Caco-2 (cell line): ENCODE results near the gene ZNF302. TPM values are rescaled to one million over a fixed set of nuclear protein-coding genes. Genes with fewer than 3 reads are reported as not detected.
A peak's percentile ranks its signal among the peaks of the same experiment; 100 is the strongest.

Experiments
- BruUV-seq: library from RNA; stranded (reverse); fragments of 400-500 nt; replicated peaks from 2 replicates; lab custom pipeline; 2021; lab: Mats Ljungman, UMichigan
- CTCF ChIA-PET: fragments of 300-600 bp; sonication (Branson Sonifier 250); formaldehyde crosslinking; loops from one replicate; lab custom pipeline; 2022; ENCODE audit warnings: antibody characterized with exemption; lab: Charles Lee
- POLR2A ChIA-PET: fragments of 300-600 bp; sonication (Branson Sonifier 250); formaldehyde crosslinking; loops from one replicate; lab custom pipeline; 2022; ENCODE audit warnings: antibody characterized with exemption; lab: Charles Lee
- DNase-seq, 2 experiments: peaks; one replicate each; pipeline versions ENCODE4 v3.0.0 to v3.0.0-alpha.2; 2020 to 2022
- H3K27me3 ChIP-seq: replicated peaks from 2 replicates; pipeline ENCODE4 v1.6.0; 2011; ENCODE audit warnings: low read length; ENCODE audit not compliant: control insufficient read depth, insufficient read depth
- H3K36me3 ChIP-seq: 2 replicates; pipeline ENCODE4 v1.5.1; 2011; ENCODE audit warnings: low read length; ENCODE audit not compliant: control insufficient read depth, insufficient read depth
- H3K4me1 ChIP-seq: fragments of 250-450 bp; sonication (Bioruptor Pico); 2 replicates; pipeline ENCODE4 v1.5.1; 2020; ENCODE audit warnings: mild to moderate bottlenecking
- H3K4me3 ChIP-seq: 2 replicates; pipeline ENCODE4 v1.5.1; 2011; ENCODE audit warnings: low read depth, mild to moderate bottlenecking, control low read depth, low read length
- H3K9me3 ChIP-seq: fragments of 250-450 bp; sonication (Bioruptor Pico); 2 replicates; pipeline ENCODE4 v1.5.1; 2020; ENCODE audit warnings: mild to moderate bottlenecking, moderate library complexity
- H3K27ac Mint-ChIP-seq: one replicate; pipeline ENCODE4 v1.8.0; 2022; ENCODE audit warnings: mixed read lengths; ENCODE audit not compliant: unreplicated experiment
- H3K27me3 Mint-ChIP-seq: one replicate; pipeline ENCODE4 v1.8.0; 2022; ENCODE audit warnings: mixed read lengths; ENCODE audit not compliant: insufficient read depth, unreplicated experiment
- H3K36me3 Mint-ChIP-seq: one replicate; pipeline ENCODE4 v1.8.0; 2022; ENCODE audit warnings: mild to moderate bottlenecking, mixed read lengths; ENCODE audit not compliant: insufficient read depth, unreplicated experiment
- H3K4me1 Mint-ChIP-seq: one replicate; pipeline ENCODE4 v1.8.0; 2022; ENCODE audit warnings: low read depth, mixed read lengths; ENCODE audit not compliant: unreplicated experiment
- H3K4me3 Mint-ChIP-seq: one replicate; pipeline ENCODE4 v1.8.0; 2022; ENCODE audit warnings: mild to moderate bottlenecking, moderate library complexity, mixed read lengths; ENCODE audit not compliant: unreplicated experiment
- H3K9me3 Mint-ChIP-seq: one replicate; pipeline ENCODE4 v1.8.0; 2022; ENCODE audit warnings: mixed read lengths; ENCODE audit not compliant: unreplicated experiment
- intact Hi-C: fragments of 100-400 bp; cut with micrococcal nuclease; formaldehyde crosslinking; loops from one replicate; pipeline ENCODE4 v1.10.0; 2022; ENCODE audit not compliant: unreplicated experiment
- total RNA-seq: library from RNA; stranded (reverse); gene quantifications from 2 replicates; pipeline ENCODE4 v1.2.3, GENCODE V29; 2022
- TF ChIP-seq, protein P1 (sequence below), 2 experiments: fragments of 200-600 bp in 1 of 2; IDR thresholded peaks; 1 replicate in 1 of 2; 2 replicates in 1 of 2; pipeline versions ENCODE4 v1.5.1 to v1.8.0; 2011 to 2022; ENCODE audit warnings: antibody characterized with exemption in 1 of 2, control low read depth in 1 of 2, inconsistent platforms in 1 of 2, low read depth in 1 of 2, low read length in 1 of 2, mild to moderate bottlenecking in 1 of 2, moderate library complexity in 1 of 2; ENCODE audit not compliant: insufficient read depth in 1 of 2, severe bottlenecking in 1 of 2, unreplicated experiment in 1 of 2

ZNF302 gene
- total RNA-seq, 1 experiment from 2014 or later: 30.1 TPM

DNA sequence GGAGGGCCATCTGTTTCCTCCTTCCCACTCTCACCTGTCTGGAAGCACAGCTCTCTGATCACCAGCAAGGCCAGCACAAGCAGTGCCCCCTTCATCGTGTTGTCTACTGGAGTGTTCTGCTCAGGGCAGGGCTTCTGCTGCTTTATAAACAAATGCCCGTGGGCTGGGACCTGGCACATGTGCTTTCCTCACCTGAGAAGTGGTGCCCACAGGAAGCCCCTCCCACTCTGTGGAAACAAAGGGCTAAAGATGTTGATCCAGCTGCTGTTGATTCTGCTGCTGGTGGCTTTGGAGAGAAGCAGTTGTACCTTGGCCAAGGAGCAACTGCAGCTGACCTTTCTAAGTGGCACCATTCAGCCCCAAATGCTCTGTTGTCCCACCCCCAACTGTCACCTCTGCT, 30.2 kb downstream of the ZNF302 start:
- no peaks in the 10 kb centered on the region for H3K4me1 ChIP-seq
- no peaks in the 10 kb centered on the region for H3K36me3 ChIP-seq
- peaks cover 4% of the 10 kb centered on the region for H3K36me3 Mint-ChIP-seq
- no peak overlapping the region for H3K27ac Mint-ChIP-seq
- CTCF ChIA-PET: no interaction called here
- BruUV-seq: no TSS peak
- DNase-seq: no peak
- peaks cover 15% of the 10 kb centered on the region for H3K9me3 ChIP-seq
- TF ChIP-seq, protein P1, sequence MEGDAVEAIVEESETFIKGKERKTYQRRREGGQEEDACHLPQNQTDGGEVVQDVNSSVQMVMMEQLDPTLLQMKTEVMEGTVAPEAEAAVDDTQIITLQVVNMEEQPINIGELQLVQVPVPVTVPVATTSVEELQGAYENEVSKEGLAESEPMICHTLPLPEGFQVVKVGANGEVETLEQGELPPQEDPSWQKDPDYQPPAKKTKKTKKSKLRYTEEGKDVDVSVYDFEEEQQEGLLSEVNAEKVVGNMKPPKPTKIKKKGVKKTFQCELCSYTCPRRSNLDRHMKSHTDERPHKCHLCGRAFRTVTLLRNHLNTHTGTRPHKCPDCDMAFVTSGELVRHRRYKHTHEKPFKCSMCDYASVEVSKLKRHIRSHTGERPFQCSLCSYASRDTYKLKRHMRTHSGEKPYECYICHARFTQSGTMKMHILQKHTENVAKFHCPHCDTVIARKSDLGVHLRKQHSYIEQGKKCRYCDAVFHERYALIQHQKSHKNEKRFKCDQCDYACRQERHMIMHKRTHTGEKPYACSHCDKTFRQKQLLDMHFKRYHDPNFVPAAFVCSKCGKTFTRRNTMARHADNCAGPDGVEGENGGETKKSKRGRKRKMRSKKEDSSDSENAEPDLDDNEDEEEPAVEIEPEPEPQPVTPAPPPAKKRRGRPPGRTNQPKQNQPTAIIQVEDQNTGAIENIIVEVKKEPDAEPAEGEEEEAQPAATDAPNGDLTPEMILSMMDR (IDR thresholded peaks at IDR 0.05; ENCODE audit: insufficient read depth in 1 of 2, low read depth in 1 of 2, low read length in 1 of 2, severe bottlenecking in 1 of 2, unreplicated experiment in 1 of 2): no peak
- intact Hi-C loops: no loop called here
- no peaks in the 10 kb centered on the region for H3K4me1 Mint-ChIP-seq
- H3K4me3 ChIP-seq: no peak overlapping the region
- POLR2A ChIA-PET: no interaction called here
- H3K4me3 Mint-ChIP-seq: no peak overlapping the region
- H3K27me3 ChIP-seq: no peaks in the 10 kb centered on the region
- peaks cover 8% of the 10 kb centered on the region for H3K27me3 Mint-ChIP-seq
- H3K9me3 Mint-ChIP-seq: peaks cover 25% of the 10 kb centered on the region

DNA sequence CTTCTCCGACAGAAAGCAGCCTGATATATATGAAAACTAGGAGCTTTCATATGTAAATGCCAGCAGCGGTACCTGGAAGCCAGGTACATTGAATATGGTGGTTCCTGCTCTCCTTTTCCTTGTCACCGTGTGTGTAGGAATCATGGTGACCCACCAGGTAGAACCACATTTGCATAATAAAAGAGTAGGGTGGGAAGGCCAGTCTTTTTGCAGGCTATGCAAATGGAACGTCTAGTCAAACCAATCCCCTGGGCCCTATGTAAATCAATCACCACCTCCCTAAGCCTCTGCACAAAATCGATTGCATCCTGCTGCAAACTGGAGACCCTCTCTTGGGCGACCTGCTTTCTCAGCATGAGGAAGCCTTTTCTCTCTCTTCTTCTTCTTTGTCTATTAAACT, 34.4 kb downstream of the ZNF302 start:
- H3K4me1 ChIP-seq: no peaks in the 10 kb centered on the region
- DNase-seq: no peak
- no TSS peak for BruUV-seq
- ChIA-PET POLR2A (no interaction called here), CTCF (interaction anchor here (1.0 kb wide), 1 partner anchor 34 kb away, joined by 3 read pairs; the partner anchor contains the start of gene ZNF302)
- no peaks in the 10 kb centered on the region for H3K27me3 ChIP-seq
- H3K4me3 ChIP-seq: no peak overlapping the region
- H3K36me3 ChIP-seq: no peaks in the 10 kb centered on the region
- Mint-ChIP-seq H3K27me3 (peaks cover 2% of the 10 kb centered on the region), H3K9me3 (peaks cover 52% of the 10 kb centered on the region), H3K27ac (no peak overlapping the region), H3K4me1 (no peaks in the 10 kb centered on the region), H3K4me3 (no peak overlapping the region), H3K36me3 (peaks cover 6% of the 10 kb centered on the region)
- H3K9me3 ChIP-seq: peaks cover 43% of the 10 kb centered on the region
- intact Hi-C loops: loop anchor here (1.0 to 5.0 kb wide), 4 partner anchors 73 to 935 kb away; no protein-coding TSS in a partner anchor
- TF ChIP-seq, protein P1 (IDR thresholded peaks at IDR 0.05; ENCODE audit: insufficient read depth in 1 of 2, low read depth in 1 of 2, low read length in 1 of 2, severe bottlenecking in 1 of 2, unreplicated experiment in 1 of 2): no peak

DNA sequence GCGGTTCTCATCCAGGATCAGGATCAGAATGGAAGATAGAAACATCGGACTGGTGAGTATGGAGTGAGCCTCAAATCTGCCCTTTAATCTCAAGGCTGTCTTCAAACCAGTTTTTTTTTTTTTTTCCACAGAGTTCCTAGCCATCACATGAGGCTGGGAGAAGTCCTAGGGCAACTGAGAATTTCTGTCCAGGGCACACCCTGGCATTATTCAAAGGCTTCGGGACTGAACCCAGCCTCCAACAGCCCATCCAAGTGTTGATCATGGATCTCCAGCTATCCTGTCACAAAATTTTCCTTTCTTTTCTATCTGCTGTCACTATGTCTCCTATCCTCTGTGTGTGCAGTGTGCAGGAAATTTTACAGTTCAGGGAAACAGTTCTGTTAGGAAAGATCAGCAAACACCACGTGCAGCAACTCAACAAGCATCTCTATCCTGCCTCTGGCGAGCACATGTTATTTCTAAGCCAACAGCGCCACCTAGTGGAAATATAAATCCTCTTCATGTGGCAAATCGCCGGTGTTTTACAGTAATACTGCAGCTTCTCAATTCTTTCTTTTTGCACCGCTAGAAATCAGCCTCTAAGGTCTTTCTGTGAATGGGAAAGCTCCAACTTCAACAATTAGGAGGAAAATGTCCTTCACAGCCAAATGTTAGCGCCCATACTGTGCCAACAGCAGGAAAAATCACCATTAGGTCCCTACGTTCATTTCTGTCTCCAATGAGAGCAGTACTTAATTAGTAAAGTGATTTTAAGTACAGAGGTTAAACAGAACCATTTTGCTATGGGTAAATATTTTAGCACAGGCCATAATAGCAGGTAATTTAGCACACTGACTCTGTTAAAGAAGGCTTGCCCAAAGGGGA, 35.1 kb downstream of the ZNF302 start:
- Mint-ChIP-seq H3K27ac (no peak overlapping the region), H3K36me3 (peaks cover 6% of the 10 kb centered on the region), H3K27me3 (peaks cover 2% of the 10 kb centered on the region), H3K4me3 (no peak overlapping the region), H3K4me1 (no peaks in the 10 kb centered on the region), H3K9me3 (peaks cover 52% of the 10 kb centered on the region)
- Histone ChIP-seq H3K4me3 (no peak overlapping the region), H3K36me3 (no peaks in the 10 kb centered on the region), H3K4me1 (no peaks in the 10 kb centered on the region), H3K9me3 (peaks cover 37% of the 10 kb centered on the region), H3K27me3 (no peaks in the 10 kb centered on the region)
- peak; percentile 59 to 77 for DNase-seq
- BruUV-seq: no TSS peak
- POLR2A ChIA-PET: no interaction called here
- CTCF ChIA-PET: interaction anchor here (1.0 kb wide), 2 partner anchors 21 to 35 kb away, joined by 3 read pairs; partner anchors contain the start of genes ZNF181 and ZNF302
- intact Hi-C loops: loop anchor here (1.0 to 5.0 kb wide), 4 partner anchors 73 to 935 kb away; no protein-coding TSS in a partner anchor
- TF ChIP-seq, protein P1 (IDR thresholded peaks at IDR 0.05; ENCODE audit: insufficient read depth in 1 of 2, low read depth in 1 of 2, low read length in 1 of 2, severe bottlenecking in 1 of 2, unreplicated experiment in 1 of 2): peak; percentile 47 to 72
